Mucosa of descending colon (tissue), 3 donors: ENCODE data around the gene WDR1. TPM values are rescaled to one million over a fixed set of nuclear protein-coding genes. Genes with fewer than 3 reads are reported as not detected.

Experiments
- ATAC-seq: fragments of 200-7000 bp; cut with Tn5 transposase; one replicate; pipeline ENCODE4 v1.9.1; 2020; ENCODE audit warnings: mild to moderate bottlenecking, moderate library complexity
- DNase-seq, 3 donors: peaks; one replicate each; pipeline ENCODE4 v3.0.0-alpha.2; 2020
- H3K36me3 ChIP-seq: fragments of 200-600 bp; one replicate; pipeline ENCODE4 v1.8.0; 2021; ENCODE audit warnings: low read depth, mild to moderate bottlenecking
- H3K4me1 ChIP-seq: fragments of 200-600 bp; one replicate; pipeline ENCODE4 v1.8.0; 2021; ENCODE audit warnings: low read depth, mild to moderate bottlenecking
- H3K4me3 ChIP-seq: fragments of 200-600 bp; one replicate; pipeline ENCODE4 v1.8.0; 2021; ENCODE audit warnings: mild to moderate bottlenecking
- H3K9me3 ChIP-seq: fragments of 200-600 bp; one replicate; pipeline ENCODE4 v1.8.0; 2021; ENCODE audit warnings: mild to moderate bottlenecking
- CTCF ChIP-seq: fragments of 200-600 bp; IDR thresholded peaks from one replicate; pipeline ENCODE4 v1.8.0; 2022; ENCODE audit warnings: antibody characterized with exemption, mild to moderate bottlenecking
- intact Hi-C, 2 donors: fragments of 100-400 bp; cut with DNase I in 1 of 2; cut with micrococcal nuclease in 1 of 2; formaldehyde crosslinking; loops; one replicate each; pipeline versions ENCODE4 v1.11.0 to v1.11.1; 2022; cut with DNase I, micrococcal nuclease
- long read RNA-seq, 2 donors: library from polyadenylated mRNA; unstranded; transcript quantifications; one replicate each; pipeline ENCODE4 v2.0.0, GENCODE V29; 2019 to 2021
- total RNA-seq, 3 donors: library from RNA; stranded (reverse); fragmentation: NEBNext Ultra II Directional in 2 of 3; extraction: Animal tissue kit (Norgen Biotek cat#: 25700) in 2 of 3; gene quantifications; one replicate each; pipeline versions ENCODE4 v1.2.1 to v1.2.4, GENCODE V29; 2021 to 2023
- donor health status: DM: no; HTN: no; CAD: no; lungs with moderate emphysema.
- donor health status: DM: no; HTN: no; CAD: no.
- donor health status: DM: no; HTN: yes; CAD: no.

The WDR1 gene
- total RNA-seq, result 100 to 1,000 TPM; 366 to 467 (median 380) TPM
- long read RNA-seq, donor 1, transcript WDR1-203 (15 exons, 3,142 nt), result major isoform, 513 of 603 reads
- long read RNA-seq, donor 1, transcript WDR1-202 (12 exons, 2,722 nt), result minor isoform, 28 of 603 reads
- long read RNA-seq, donor 1, partial matches to known transcripts, result 39 of 603 reads
- long read RNA-seq, donor 1, other reads (novel, unspliced or antisense), result 22 of 603 reads
- long read RNA-seq, donor 2, transcript WDR1-203 (15 exons, 3,142 nt), result major isoform, 116 of 134 reads
- long read RNA-seq, donor 2, partial matches to known transcripts, result 6 of 134 reads
- long read RNA-seq, donor 2, other reads (novel, unspliced or antisense), result 11 of 134 reads

- ATAC-seq (peak; percentile 89), DNase-seq (peak; percentile 97 to 99 (median 98))
- peaks cover 29% of the 10 kb centered on the region for H3K4me1 ChIP-seq
- no peaks in the 10 kb centered on the region for H3K36me3 ChIP-seq
- no peak for TF ChIP-seq CTCF
- H3K4me3 ChIP-seq, result peak within 1 kb of the TSS; percentile 84
- intact Hi-C loops, result no loop called here
- H3K9me3 ChIP-seq, result no peaks in the 10 kb centered on the region
Observed at GRCh38 chr4:10116569-10117358, at the start of gene WDR1. WDR1 (minus strand) TSS chr4:10116799; CDS start chr4:10116666, 133 bp downstream.

GRCh38 chr4:10164877-10165283 lies 48.3 kb upstream of the WDR1 start:
- peaks cover 15% of the 10 kb centered on the region for H3K4me1 ChIP-seq
- ATAC-seq, result peak; percentile 40
- H3K36me3 ChIP-seq, result no peaks in the 10 kb centered on the region
- TF ChIP-seq CTCF, result no peak
- DNase-seq, result peak in 2 of 3 donors; percentile 48 to 61
- H3K9me3 ChIP-seq, result no peaks in the 10 kb centered on the region
- intact Hi-C loops, result loop anchor here in 1 of 2 donors (10.0 kb wide), 1 partner anchor 370 kb away; no protein-coding TSS in a partner anchor
- H3K4me3 ChIP-seq, result no peak overlapping the region

- Histone ChIP-seq H3K4me3 (no peak overlapping the region), H3K36me3 (no peaks in the 10 kb centered on the region), H3K4me1 (peaks cover 16% of the 10 kb centered on the region), H3K9me3 (no peaks in the 10 kb centered on the region)
- DNase-seq (no peak), ATAC-seq (no peak)
- intact Hi-C loops, result loop anchor here in 1 of 2 donors (2.0 to 10.0 kb wide), 2 partner anchors 240 to 372 kb away; no protein-coding TSS in a partner anchor
- no peak for TF ChIP-seq CTCF
Observed at GRCh38 chr4:10163296-10163695, 46.7 kb upstream of the WDR1 start.

- no peak overlapping the region for H3K4me3 ChIP-seq
- no peaks in the 10 kb centered on the region for H3K9me3 ChIP-seq
- intact Hi-C loops, result loop anchor here in 1 of 2 donors (2.0 to 10.0 kb wide), 2 partner anchors 240 to 372 kb away; no protein-coding TSS in a partner anchor
- peaks cover 17% of the 10 kb centered on the region for H3K4me1 ChIP-seq
- DNase-seq (peak in 1 of 3 donors; percentile 78), ATAC-seq (peak; percentile 77)
- H3K36me3 ChIP-seq, result no peaks in the 10 kb centered on the region
- no peak for TF ChIP-seq CTCF
Observed at GRCh38 chr4:10162341-10163000, 45.9 kb upstream of the WDR1 start.

GRCh38 chr4:10161840-10162239 lies 45.2 kb upstream of the WDR1 start:
- Histone ChIP-seq H3K4me1 (peaks cover 17% of the 10 kb centered on the region), H3K9me3 (no peaks in the 10 kb centered on the region), H3K4me3 (no peak overlapping the region), H3K36me3 (no peaks in the 10 kb centered on the region)
- TF ChIP-seq CTCF, result no peak
- DNase-seq, result no peak
- intact Hi-C loops, result loop anchor here in 1 of 2 donors (2.0 to 10.0 kb wide), 2 partner anchors 241 to 373 kb away; no protein-coding TSS in a partner anchor
- ATAC-seq, result peak; percentile 4
